ENCODE measurements around the gene FES.

FES gene

GRCh38 chr15:90862964-90863778 lies 21.1 kb upstream of the FES start:
- peak overlapping the region; percentile 84 for H3K27ac ChIP-seq
- no peak for TF ChIP-seq CTCF (conservative IDR thresholded peaks at IDR 0.05)

- H3K27ac ChIP-seq, result peak overlapping the region; percentile 84
- no peak for TF ChIP-seq CTCF (conservative IDR thresholded peaks at IDR 0.05)
These were observed 20.3 kb upstream of the FES start for GRCh38 chr15:90863987-90864386.

- no peak for TF ChIP-seq CTCF (conservative IDR thresholded peaks at IDR 0.05)
These were observed 19.8 kb upstream of the FES start for GRCh38 chr15:90864507-90864906.

GRCh38 chr15:90865702-90866101 lies 18.6 kb upstream of the FES start:
- peak overlapping the region; percentile 45 for H3K27ac ChIP-seq
- no peak for TF ChIP-seq CTCF (conservative IDR thresholded peaks at IDR 0.05)

More at GRCh38 chr15:90864507-90864906, 19.8 kb upstream of the FES start:
- H3K27ac ChIP-seq, result peak overlapping the region; percentile 84

GRCh38 chr15:90866161-90866715 lies 18.1 kb upstream of the FES start:
- H3K27ac ChIP-seq, result peak overlapping the region; percentile 45

GRCh38 chr15:90866800-90867199 lies 17.5 kb upstream of the FES start:
- H3K27ac ChIP-seq, result peak overlapping the region; percentile 45
- TF ChIP-seq CTCF (conservative IDR thresholded peaks at IDR 0.05), result no peak

More at GRCh38 chr15:90866161-90866715, 18.1 kb upstream of the FES start:
- TF ChIP-seq CTCF (conservative IDR thresholded peaks at IDR 0.05), result no peak

GRCh38 chr15:90868261-90868689 lies 16.0 kb upstream of the FES start, which contains the start of gene FURIN:
FURIN (plus strand) TSS chr15:90868588; CDS start chr15:90875741, 7,153 bp downstream.
- no peak for TF ChIP-seq CTCF (conservative IDR thresholded peaks at IDR 0.05)
- H3K27ac ChIP-seq, result peak within 1 kb of the TSS; percentile 81

Measured in VCaP (cell line).